ENCODE measurements around the gene PRKRA. TPM values are rescaled to one million over a fixed set of nuclear protein-coding genes. Genes with fewer than 3 reads are reported as not detected.
A peak's percentile ranks its signal among the peaks of the same experiment; 100 is the strongest.
"Not testable (repeated sequence)": the region's sequence is repeated elsewhere in the genome, so short reads cannot be mapped to it uniquely, and the experiment has no call there.

PRKRA gene
- total RNA-seq, 4 donors from 2014 or later = 53.8 to 71.2 (median 57.3) TPM

DNA sequence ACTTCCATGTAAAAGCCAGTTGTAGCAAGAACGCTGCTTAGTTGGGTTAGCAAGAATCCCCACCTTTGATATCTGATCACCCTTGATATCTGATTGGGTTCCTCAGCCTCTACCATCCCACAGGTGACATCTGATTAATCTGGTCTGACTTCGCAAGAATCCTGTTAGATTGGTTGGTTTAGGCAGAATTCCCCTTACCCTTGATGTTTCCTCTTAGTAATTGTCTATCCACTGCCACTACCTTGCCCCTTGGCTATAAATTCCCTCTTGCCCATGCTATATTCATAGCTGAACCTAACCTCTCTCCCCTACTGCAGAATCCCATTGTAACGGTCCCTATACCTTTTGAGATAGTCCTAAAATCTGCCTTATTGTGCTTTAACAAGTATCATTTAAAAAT is 33.1 kb downstream of the PRKRA start:
- no peak overlapping the region for H3K4me3 ChIP-seq (ENCODE audit: low read depth, poor library complexity, severe bottlenecking)
- no peak for DNase-seq (ENCODE audit: low spot score in 2 of 2)
- no peak for TF ChIP-seq POLR2A (IDR thresholded peaks at IDR 0.05)
- TF ChIP-seq, protein P1, sequence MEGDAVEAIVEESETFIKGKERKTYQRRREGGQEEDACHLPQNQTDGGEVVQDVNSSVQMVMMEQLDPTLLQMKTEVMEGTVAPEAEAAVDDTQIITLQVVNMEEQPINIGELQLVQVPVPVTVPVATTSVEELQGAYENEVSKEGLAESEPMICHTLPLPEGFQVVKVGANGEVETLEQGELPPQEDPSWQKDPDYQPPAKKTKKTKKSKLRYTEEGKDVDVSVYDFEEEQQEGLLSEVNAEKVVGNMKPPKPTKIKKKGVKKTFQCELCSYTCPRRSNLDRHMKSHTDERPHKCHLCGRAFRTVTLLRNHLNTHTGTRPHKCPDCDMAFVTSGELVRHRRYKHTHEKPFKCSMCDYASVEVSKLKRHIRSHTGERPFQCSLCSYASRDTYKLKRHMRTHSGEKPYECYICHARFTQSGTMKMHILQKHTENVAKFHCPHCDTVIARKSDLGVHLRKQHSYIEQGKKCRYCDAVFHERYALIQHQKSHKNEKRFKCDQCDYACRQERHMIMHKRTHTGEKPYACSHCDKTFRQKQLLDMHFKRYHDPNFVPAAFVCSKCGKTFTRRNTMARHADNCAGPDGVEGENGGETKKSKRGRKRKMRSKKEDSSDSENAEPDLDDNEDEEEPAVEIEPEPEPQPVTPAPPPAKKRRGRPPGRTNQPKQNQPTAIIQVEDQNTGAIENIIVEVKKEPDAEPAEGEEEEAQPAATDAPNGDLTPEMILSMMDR (IDR thresholded peaks at IDR 0.05) = no peak
- 72 to 84% methylated on average over 3 of the region's 3 CpGs for WGBS, 2 donors
- intact Hi-C loops (cut with DNase I; ENCODE audit: low total_unique reads) = no loop called here

DNA sequence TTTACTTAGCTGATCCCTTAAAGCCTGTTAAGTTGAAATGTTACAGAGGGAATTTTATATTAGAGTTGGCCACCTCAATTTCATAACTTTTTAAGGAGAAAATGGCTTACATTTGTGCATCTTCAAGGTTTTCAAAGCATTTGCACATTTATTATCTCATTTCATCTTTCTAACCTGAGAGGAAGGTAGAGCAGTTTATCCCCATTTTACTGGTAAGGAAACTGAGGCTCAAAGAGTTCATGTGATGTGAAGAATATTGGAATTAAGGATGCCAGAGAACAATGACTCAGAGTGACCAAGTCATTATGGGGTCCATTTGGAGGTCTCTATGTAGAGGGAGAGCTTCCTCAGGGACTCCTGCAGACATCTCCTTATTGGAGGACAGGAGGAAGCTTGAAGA is 35.0 kb downstream of the PRKRA start:
- intact Hi-C loops (cut with DNase I; ENCODE audit: low total_unique reads) = no loop called here
- no peak overlapping the region for H3K4me3 ChIP-seq (ENCODE audit: low read depth, poor library complexity, severe bottlenecking)

DNA sequence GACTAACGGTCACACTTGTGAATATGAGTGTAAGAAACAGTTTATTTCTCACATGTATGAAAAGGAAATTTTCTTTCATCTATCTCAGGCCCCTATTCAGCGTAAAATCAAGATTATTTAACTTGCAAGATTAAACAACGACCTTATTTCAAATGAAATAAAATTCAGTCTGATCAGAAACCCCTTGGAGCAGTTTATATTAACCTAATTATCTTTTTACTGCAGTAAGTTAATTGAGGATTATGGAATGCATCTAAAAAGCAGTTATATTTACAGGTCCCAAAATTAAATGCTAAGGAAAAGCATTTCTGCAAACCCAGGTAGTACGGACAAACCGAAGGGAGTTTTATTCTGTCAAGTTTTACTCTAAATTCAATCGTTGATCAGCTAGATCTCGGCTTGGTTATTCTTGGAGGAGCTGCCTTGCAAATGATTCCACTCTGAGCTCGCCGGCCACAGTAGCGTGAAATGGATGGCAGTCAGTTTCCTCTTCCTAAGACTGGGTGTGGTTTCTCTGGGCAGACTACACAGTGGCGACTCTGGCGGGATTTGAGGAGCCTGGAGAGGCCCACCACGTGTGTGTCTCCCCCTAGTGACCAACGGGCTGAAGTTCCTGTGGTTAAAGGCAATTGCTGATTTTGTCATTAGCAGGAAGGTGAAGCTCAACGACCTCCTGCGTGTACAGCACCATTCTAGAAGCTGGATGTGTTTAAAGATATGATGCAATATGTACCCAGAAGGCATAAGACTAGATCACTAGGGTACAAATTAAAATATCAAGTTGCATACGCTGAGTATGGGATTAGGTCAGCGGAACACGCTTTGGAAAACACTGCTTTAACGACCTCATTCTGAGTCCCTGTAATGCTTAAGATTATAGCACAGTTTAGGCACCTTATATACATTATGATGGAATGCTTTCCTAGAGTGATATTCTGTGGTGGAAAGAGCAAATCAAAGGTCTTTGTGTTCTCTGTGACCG is 36.4 kb downstream of the PRKRA start:
- H3K4me3 ChIP-seq (ENCODE audit: low read depth, poor library complexity, severe bottlenecking) = no peak overlapping the region
- intact Hi-C loops (cut with DNase I; ENCODE audit: low total_unique reads) = no loop called here
- DNase-seq (ENCODE audit: low spot score in 2 of 2) = peak; percentile 90 to 97
- 8 to 9% methylated on average over 21 of the region's 21 CpGs for WGBS, 2 donors
- TF ChIP-seq, protein P1 (IDR thresholded peaks at IDR 0.05) = no peak
- TF ChIP-seq POLR2A (IDR thresholded peaks at IDR 0.05) = no peak

More for the DNA sequence above, 35.0 kb downstream of the PRKRA start:
- TF ChIP-seq POLR2A (IDR thresholded peaks at IDR 0.05) = no peak
- TF ChIP-seq, protein P1 (IDR thresholded peaks at IDR 0.05) = no peak
- no peak for DNase-seq (ENCODE audit: low spot score in 2 of 2)

DNA sequence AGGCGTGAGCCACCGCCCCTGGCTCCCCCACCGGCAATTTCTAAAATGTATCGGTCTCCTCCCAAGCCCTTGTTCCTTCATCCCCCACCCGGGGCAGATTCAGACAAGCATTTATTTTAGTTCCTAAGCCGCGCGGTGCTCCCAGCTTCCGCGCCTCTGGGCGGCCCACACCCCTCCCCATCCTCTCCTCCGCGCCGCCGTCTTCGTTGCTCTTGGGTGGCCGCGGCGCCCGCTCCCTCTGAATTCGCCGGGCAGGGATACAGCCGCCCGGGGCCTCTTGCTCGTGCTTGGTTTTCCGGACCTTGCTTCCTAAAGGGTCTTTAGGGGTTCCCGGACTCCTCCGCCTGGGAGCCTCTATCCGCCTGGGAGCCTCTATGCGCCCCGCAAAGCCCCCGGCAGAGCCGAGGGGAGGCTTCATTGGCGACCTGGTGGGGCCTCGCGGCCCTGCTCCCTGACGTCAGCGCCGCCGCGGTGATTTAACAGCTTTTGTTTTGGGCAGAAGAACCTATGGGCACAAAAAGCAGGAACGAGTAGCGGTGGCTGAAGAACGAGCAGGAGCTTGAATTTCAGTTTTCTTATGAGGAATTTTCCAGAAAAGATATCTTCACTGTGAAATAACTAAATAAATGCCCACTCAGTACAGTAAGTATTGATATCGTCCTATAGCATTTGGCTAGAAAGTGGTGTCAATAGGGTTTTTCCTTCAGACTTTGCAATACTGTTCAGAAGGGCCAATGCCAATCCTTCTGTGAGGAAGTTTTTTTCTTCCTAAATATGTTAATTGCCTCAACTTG is 37.3 kb downstream of the PRKRA start:
- H3K4me3 ChIP-seq (ENCODE audit: low read depth, poor library complexity, severe bottlenecking) = peak overlapping the region; percentile 63
- WGBS, 2 donors = 0% methylated on average over 45 of the region's 45 CpGs
- DNase-seq (ENCODE audit: low spot score in 2 of 2) = peak; percentile 47 to 93
- intact Hi-C loops (cut with DNase I; ENCODE audit: low total_unique reads) = no loop called here
- TF ChIP-seq, protein P1 (IDR thresholded peaks at IDR 0.05) = no peak
- TF ChIP-seq POLR2A (IDR thresholded peaks at IDR 0.05) = no peak

DNA sequence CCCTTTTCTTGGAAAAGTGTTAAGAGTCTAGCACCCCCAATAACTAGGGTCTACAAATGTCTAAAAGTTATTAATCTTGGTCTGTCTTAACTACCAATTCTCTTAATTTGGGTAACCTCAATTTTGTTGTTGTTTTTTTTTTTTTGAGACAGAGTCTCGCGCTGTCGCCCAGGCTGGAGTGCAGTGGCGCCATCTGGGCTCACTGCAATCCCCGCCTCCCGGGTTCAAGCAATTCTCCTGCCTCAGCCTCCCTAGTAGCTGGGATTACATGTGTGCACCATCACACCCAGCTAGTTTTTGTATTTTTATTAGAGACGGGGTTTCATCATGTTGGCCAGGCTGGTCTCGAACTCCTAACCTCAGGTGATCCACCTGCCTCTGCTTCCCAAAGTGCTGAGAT is 38.5 kb downstream of the PRKRA start:
- WGBS, 2 donors = 94 to 99% methylated on average over 8 of the region's 8 CpGs
- intact Hi-C loops (cut with DNase I; ENCODE audit: low total_unique reads); H3K4me3 ChIP-seq (ENCODE audit: low read depth, poor library complexity, severe bottlenecking); DNase-seq (ENCODE audit: low spot score in 2 of 2): not testable (repeated sequence)

DNA sequence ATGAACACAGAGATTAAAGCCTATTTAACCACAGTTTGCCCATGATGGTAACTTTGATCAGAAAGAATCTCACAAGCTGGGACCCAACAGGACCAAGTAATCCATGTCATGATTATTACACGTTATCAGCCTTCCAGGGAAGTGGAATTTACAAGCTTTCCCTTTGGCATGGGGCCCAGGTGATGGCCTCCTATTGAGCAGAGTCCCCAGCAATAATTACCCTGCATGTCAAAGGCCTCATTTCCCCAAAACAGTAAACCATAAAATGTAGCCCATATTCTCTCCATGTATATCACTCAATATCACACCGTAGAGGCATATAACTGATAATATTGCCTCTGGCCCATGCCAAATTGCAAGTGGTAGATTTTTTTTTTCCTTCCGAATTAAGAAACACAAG is 38.9 kb downstream of the PRKRA start:
- TF ChIP-seq POLR2A (IDR thresholded peaks at IDR 0.05) = no peak
- TF ChIP-seq, protein P1 (IDR thresholded peaks at IDR 0.05) = no peak
- WGBS, 2 donors = 65 to 86% methylated on average over 3 of the region's 3 CpGs
- intact Hi-C loops (cut with DNase I; ENCODE audit: low total_unique reads) = no loop called here
- H3K4me3 ChIP-seq (ENCODE audit: low read depth, poor library complexity, severe bottlenecking) = no peak overlapping the region
- DNase-seq (ENCODE audit: low spot score in 2 of 2) = no peak

All from lower leg skin (tissue), 4 donors.